GM12878 (cell line): ENCODE results near the gene NUAK2. TPM values are rescaled to one million over a fixed set of nuclear protein-coding genes. Genes with fewer than 3 reads are reported as not detected.

Experiments used
- ATAC-seq: fragments of 200-7000 bp; cut with Tn5 transposase; 3 replicates; pipeline ENCODE4 v1.9.1; 2020; ENCODE audit warnings: mild to moderate bottlenecking, moderate library complexity
- BruUV-seq: library from RNA; stranded (reverse); fragments of 400-500 nt; replicated peaks from 2 replicates; lab custom pipeline; 2021; lab: Mats Ljungman, UMichigan
- CTCF ChIA-PET: fragments of 300-600 bp; sonication (Branson Sonifier 250); formaldehyde crosslinking; extraction: SDS; loops from one replicate; lab custom pipeline; 2021; ENCODE audit warnings: inconsistent platforms; lab: Yijun Ruan, JAX
- POLR2A ChIA-PET: fragments of 350-600 bp; formaldehyde crosslinking; extraction: SDS; loops from one replicate; lab custom pipeline; 2021; ENCODE audit warnings: inconsistent platforms; lab: Charles Lee
- RAD21 ChIA-PET: fragments of 300-600 bp; sonication (Branson Sonifier 250); formaldehyde crosslinking; loops from one replicate; lab custom pipeline; 2023; ENCODE audit warnings: antibody characterized with exemption; ENCODE audit not compliant: unreplicated experiment; lab: Charles Lee
- SMC1A ChIA-PET: fragments of 300-600 bp; sonication (Branson Sonifier 250); formaldehyde crosslinking; loops from one replicate; lab custom pipeline; 2023; ENCODE audit not compliant: unreplicated experiment, uncharacterized antibody; lab: Charles Lee
- DNase-seq: peaks from one replicate; pipeline ENCODE4 v3.0.0-alpha.2; 2011; ENCODE audit warnings: low read depth, low spot score
- FAIRE-seq: peaks from 3 replicates; lab custom pipeline; 2011; peaks lifted over from hg19 to GRCh38; lab: Jason Lieb, UNC
- H2AFZ ChIP-seq: 2 replicates; pipeline ENCODE4 v1.6.0; 2011; ENCODE audit warnings: low read depth, low read length, control low read depth; ENCODE audit not compliant: control insufficient read depth
- H3K27ac ChIP-seq: 2 replicates; pipeline ENCODE4 v1.5.1; 2011; ENCODE audit warnings: control low read depth; ENCODE audit not compliant: control insufficient read depth, insufficient read depth
- H3K27me3 ChIP-seq, 2 experiments: replicated peaks in 1 of 2; 2 replicates each; pipeline versions ENCODE4 v1.6.0 to v1.6.1; 2011; ENCODE audit warnings: low read length in 1 of 2; ENCODE audit not compliant: control insufficient read depth in 2 of 2, insufficient read depth in 2 of 2
- H3K36me3 ChIP-seq, 2 experiments: 2 replicates each; pipeline ENCODE4 v1.5.1; 2011; ENCODE audit warnings: low read length in 1 of 2; ENCODE audit not compliant: control insufficient read depth in 2 of 2, insufficient read depth in 2 of 2
- H3K4me1 ChIP-seq: 2 replicates; pipeline ENCODE4 v1.6.1; 2011; ENCODE audit warnings: mild to moderate bottlenecking, low read length, moderate library complexity, mixed read lengths; ENCODE audit not compliant: control insufficient read depth, insufficient read depth
- H3K4me2 ChIP-seq: 2 replicates; pipeline ENCODE4 v1.6.0; 2011; ENCODE audit warnings: control low read depth; ENCODE audit not compliant: control insufficient read depth, insufficient read depth
- H3K4me3 ChIP-seq: fragments of 200-600 bp; sonication (generic); 2 replicates; pipeline ENCODE4 v1.5.1; 2016
- H3K79me2 ChIP-seq: 2 replicates; pipeline ENCODE4 v1.6.0; 2011; ENCODE audit warnings: low read length; ENCODE audit not compliant: control insufficient read depth, insufficient read depth
- H3K9ac ChIP-seq: 2 replicates; pipeline ENCODE4 v1.8.0; 2011; ENCODE audit warnings: low read length, control low read depth, mixed read lengths; ENCODE audit not compliant: control insufficient read depth, insufficient read depth
- H3K9me3 ChIP-seq: replicated peaks from 3 replicates; pipeline ENCODE4 v1.5.1; 2011; ENCODE audit warnings: mild to moderate bottlenecking, low read length; ENCODE audit not compliant: control insufficient read depth, insufficient read depth
- H4K20me1 ChIP-seq: 2 replicates; pipeline ENCODE4 v1.6.0; 2011; ENCODE audit not compliant: control insufficient read depth, insufficient read depth
- BCL11A ChIP-seq: IDR thresholded peaks from 2 replicates; pipeline ENCODE4 v1.6.1; 2011; ENCODE audit warnings: low read depth, low read length
- POU2F2 ChIP-seq: IDR thresholded peaks from 3 replicates; pipeline ENCODE4 v1.6.1; 2011; ENCODE audit warnings: low read depth, mild to moderate bottlenecking, low read length, borderline replicate concordance
- RUNX3 ChIP-seq: IDR thresholded peaks from 2 replicates; pipeline ENCODE4 v1.6.1; 2012; ENCODE audit warnings: low read length, inconsistent platforms
- SP1 ChIP-seq: IDR thresholded peaks from one replicate; pipeline ENCODE4 v1.6.1; 2011; ENCODE audit warnings: low read depth, low read length
- TARDBP ChIP-seq: IDR thresholded peaks from 2 replicates; pipeline ENCODE4 v1.6.1; 2016; ENCODE audit warnings: borderline replicate concordance
- ZNF622 ChIP-seq: fragments of 450-650 bp; IDR thresholded peaks from 2 replicates; pipeline ENCODE4 v1.6.1; 2017; ENCODE audit warnings: mild to moderate bottlenecking, inconsistent platforms
- WGBS: methylation state at CpG from one replicate; pipeline ENCODE4 v1.1.6; 2016; ENCODE audit warnings: low lambda C conversion rate; ENCODE audit not compliant: insufficient replicate concordance, insufficient coverage; ENCODE audit errors: missing lambda C conversion rate; 5-methylcytosine and 5-hydroxymethylcytosine counted together
- in situ Hi-C: fragments of 300-500 bp; cut with MboI; formaldehyde crosslinking; loops from 9 replicates; pipeline ENCODE4 v1.14.3; 2018; ENCODE audit warnings: mixed read lengths
- intact Hi-C: fragments of 100-400 bp; cut with micrococcal nuclease; formaldehyde crosslinking; loops from one replicate; pipeline ENCODE4 v1.14.2; 2022; ENCODE audit not compliant: unreplicated experiment
- polyA plus RNA-seq, 11 experiments: library from polyadenylated mRNA; depleted of rRNA in 4 of 11; unstranded in 6 of 11; stranded (reverse) in 5 of 11; fragments of >200 nt; fragmentation: Nextera tagmentation in 4 of 11; fragmentation: Illumina TruSeq in 1 of 11; extraction: Ambion mirVana in 4 of 11; extraction: Trizol in 1 of 11; gene quantifications; 1 replicate in 1 of 11; 2 replicates in 10 of 11; pipeline versions ENCODE4 v1.2.1 to v1.2.3, GENCODE V29; 2011 to 2016; ENCODE audit warnings: inconsistent platforms in 2 of 11, missing spikeins in 2 of 11, low read depth in 1 of 11
- total RNA-seq, 4 experiments: library from RNA; depleted of rRNA in 3 of 4; stranded (reverse); fragments of >200 nt in 3 of 4; fragmentation: Illumina TruSeq in 1 of 4; extraction: Trizol in 1 of 4; gene quantifications; 2 replicates each; pipeline versions ENCODE4 v1.2.1 to v1.2.3, GENCODE V29; 2013 to 2021
- TF ChIP-seq, protein P1 (sequence below): fragments of 450-650 bp; IDR thresholded peaks from 2 replicates; pipeline ENCODE4 v1.6.1; 2014; ENCODE audit warnings: mild to moderate bottlenecking

Gene NUAK2
- total and polyA plus RNA-seq, 10 of the 15 experiments (the other 5 are each of a cell fraction or from before 2014, with no cell fraction given): 0.27 to 3.0 (median 1.2) TPM

DNA sequence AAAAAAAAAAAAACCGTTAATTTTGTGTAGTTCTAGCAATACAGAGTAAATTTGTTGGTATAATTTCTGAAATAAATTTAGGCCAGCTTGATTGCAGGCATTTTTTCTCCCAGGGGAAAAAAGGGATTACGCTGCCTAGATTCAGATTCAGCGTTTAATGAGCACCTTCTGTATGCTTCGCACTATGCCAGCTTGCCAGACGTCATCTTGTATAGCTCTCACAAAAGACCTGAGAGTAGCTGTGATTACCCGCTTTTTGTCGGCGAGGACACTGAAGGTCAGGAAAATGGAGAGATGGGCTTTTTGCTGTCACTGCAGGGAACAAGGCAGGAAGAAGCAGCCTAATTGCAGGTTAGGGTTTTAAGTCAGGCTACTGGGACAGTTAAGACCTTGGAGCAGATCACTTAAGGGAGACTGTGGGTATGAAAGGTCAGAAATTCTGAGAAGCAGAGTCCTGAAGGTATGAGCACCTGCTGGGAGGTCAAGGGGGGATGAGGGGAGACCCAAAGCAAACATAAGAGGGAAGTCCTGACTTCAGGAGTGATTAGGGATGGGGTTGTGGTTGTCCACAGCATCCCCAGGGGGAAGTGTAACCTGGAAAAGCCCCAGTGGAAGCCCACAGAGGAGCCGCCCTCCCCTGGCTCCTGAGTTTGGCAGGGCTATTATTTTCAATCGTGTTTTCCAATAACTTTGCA lies 54.8 kb downstream of the NUAK2 start:
- ChIA-PET CTCF (interaction anchor here (3.3 to 42.1 kb wide), 2 partner anchors 11 to 44 kb away, joined by 16 to 2333 read pairs; partner anchors contain the start of gene NUAK2), SMC1A (interaction anchor here (2.2 to 25.9 kb wide), 2 partner anchors 11 to 54 kb away, joined by 10 to 1445 read pairs; partner anchors contain the start of gene NUAK2), RAD21 (interaction anchor here (1.0 kb wide), 2 partner anchors 10 to 37 kb away, joined by 4 read pairs; no protein-coding TSS in a partner anchor), POLR2A (interaction anchor here (1.0 to 1.2 kb wide), 2 partner anchors 73 to 174 kb away, joined by 4 to 5 read pairs; no protein-coding TSS in a partner anchor)
- Histone ChIP-seq H3K4me2 (no peak overlapping the region), H2AFZ (no peak overlapping the region), H3K4me1 (no peaks in the 10 kb centered on the region), H3K27me3 (no peaks in the 10 kb centered on the region; a peak in 2 of 4 replicates), H3K27ac (no peak overlapping the region), H3K79me2 (no peaks in the 10 kb centered on the region), H3K36me3 (no peaks in the 10 kb centered on the region), H4K20me1 (no peaks in the 10 kb centered on the region; the same call in 1 of the 2 replicates), H3K9me3 (no peaks in the 10 kb centered on the region), H3K4me3 (no peak overlapping the region), H3K9ac (no peak overlapping the region)
- in situ Hi-C loops (no loop called here), intact Hi-C loops (no loop called here)
- FAIRE-seq: no peak
- WGBS: 58% methylated on average over 10 of the region's 10 CpGs
- no TSS peak for BruUV-seq
- no peak for ATAC-seq
- DNase-seq: no peak
- TF ChIP-seq ZNF622 (no peak), POU2F2 (no peak), RUNX3 (no peak), TARDBP (no peak), BCL11A (no peak), SP1 (no peak)
- TF ChIP-seq, protein P1, sequence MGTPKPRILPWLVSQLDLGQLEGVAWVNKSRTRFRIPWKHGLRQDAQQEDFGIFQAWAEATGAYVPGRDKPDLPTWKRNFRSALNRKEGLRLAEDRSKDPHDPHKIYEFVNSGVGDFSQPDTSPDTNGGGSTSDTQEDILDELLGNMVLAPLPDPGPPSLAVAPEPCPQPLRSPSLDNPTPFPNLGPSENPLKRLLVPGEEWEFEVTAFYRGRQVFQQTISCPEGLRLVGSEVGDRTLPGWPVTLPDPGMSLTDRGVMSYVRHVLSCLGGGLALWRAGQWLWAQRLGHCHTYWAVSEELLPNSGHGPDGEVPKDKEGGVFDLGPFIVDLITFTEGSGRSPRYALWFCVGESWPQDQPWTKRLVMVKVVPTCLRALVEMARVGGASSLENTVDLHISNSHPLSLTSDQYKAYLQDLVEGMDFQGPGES: no peak
